ENCODE data around the gene RFTN1. TPM values are rescaled to one million over a fixed set of nuclear protein-coding genes. Genes with fewer than 3 reads are reported as not detected.

The RFTN1 gene
- total and polyA plus RNA-seq, 4 donors: 4.4 to 20.4 (median 11.9) TPM

- TF ChIP-seq, protein P1, sequence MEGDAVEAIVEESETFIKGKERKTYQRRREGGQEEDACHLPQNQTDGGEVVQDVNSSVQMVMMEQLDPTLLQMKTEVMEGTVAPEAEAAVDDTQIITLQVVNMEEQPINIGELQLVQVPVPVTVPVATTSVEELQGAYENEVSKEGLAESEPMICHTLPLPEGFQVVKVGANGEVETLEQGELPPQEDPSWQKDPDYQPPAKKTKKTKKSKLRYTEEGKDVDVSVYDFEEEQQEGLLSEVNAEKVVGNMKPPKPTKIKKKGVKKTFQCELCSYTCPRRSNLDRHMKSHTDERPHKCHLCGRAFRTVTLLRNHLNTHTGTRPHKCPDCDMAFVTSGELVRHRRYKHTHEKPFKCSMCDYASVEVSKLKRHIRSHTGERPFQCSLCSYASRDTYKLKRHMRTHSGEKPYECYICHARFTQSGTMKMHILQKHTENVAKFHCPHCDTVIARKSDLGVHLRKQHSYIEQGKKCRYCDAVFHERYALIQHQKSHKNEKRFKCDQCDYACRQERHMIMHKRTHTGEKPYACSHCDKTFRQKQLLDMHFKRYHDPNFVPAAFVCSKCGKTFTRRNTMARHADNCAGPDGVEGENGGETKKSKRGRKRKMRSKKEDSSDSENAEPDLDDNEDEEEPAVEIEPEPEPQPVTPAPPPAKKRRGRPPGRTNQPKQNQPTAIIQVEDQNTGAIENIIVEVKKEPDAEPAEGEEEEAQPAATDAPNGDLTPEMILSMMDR (IDR thresholded peaks at IDR 0.05; ENCODE audit: low read depth, low read length, missing input control): no peak
- TF ChIP-seq YY1 (IDR thresholded peaks at IDR 0.05) (no peak), JUND (IDR thresholded peaks at IDR 0.05) (no peak), RXRA (IDR thresholded peaks at IDR 0.05) (no peak)
Observed at GRCh38 chr3:16309558-16309957, 203.9 kb downstream of the RFTN1 start (continued).

DNA sequence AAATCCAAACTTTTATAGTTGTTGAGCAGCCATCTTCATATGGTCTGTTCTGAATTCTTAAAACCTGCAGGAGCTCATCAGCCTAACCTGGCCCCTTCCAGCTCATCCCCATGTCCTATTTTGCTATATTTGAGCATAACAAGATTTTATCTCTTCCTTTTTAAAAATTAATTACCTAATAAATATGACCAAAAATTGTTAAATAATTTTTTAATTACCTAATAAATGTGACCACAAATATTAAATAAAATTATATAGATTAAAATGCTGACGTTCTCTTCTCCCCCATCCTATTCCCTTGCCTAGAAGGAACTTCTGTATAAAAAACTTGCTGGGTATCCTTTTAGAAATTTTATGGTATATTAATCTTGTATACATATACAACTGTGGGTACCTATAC lies 204.8 kb downstream of the RFTN1 start:
- Histone ChIP-seq H3K4me3 (ENCODE audit: low read depth in 1 of 3, low read length in 3 of 3) (no peak overlapping the region), H3K27me3 (ENCODE audit: control insufficient read depth in 4 of 4, insufficient read depth in 4 of 4, low read length in 3 of 4) (no peaks in the 10 kb centered on the region), H3K4me1 (ENCODE audit: control insufficient read depth in 4 of 4, insufficient read depth in 4 of 4, low read length in 3 of 4) (peaks cover 4 to 36% (median 14%) of the 10 kb centered on the region in 4 donors), H3K36me3 (ENCODE audit: control insufficient read depth in 4 of 4, insufficient read depth in 3 of 4, low read depth in 1 of 4, low read length in 3 of 4) (peaks cover 0 to 8% (median 4%) of the 10 kb centered on the region in 4 donors), H3K9ac (ENCODE audit: low read depth in 1 of 2, low read length in 2 of 2) (no peak overlapping the region), H3K27ac (ENCODE audit: low read depth in 1 of 2, low read length in 2 of 2) (no peak overlapping the region), H3K9me3 (ENCODE audit: control insufficient read depth in 4 of 4, low read length in 3 of 4) (no peaks in the 10 kb centered on the region)
- DNase-seq (ENCODE audit: low spot score): no peak
- TF ChIP-seq, protein P2, sequence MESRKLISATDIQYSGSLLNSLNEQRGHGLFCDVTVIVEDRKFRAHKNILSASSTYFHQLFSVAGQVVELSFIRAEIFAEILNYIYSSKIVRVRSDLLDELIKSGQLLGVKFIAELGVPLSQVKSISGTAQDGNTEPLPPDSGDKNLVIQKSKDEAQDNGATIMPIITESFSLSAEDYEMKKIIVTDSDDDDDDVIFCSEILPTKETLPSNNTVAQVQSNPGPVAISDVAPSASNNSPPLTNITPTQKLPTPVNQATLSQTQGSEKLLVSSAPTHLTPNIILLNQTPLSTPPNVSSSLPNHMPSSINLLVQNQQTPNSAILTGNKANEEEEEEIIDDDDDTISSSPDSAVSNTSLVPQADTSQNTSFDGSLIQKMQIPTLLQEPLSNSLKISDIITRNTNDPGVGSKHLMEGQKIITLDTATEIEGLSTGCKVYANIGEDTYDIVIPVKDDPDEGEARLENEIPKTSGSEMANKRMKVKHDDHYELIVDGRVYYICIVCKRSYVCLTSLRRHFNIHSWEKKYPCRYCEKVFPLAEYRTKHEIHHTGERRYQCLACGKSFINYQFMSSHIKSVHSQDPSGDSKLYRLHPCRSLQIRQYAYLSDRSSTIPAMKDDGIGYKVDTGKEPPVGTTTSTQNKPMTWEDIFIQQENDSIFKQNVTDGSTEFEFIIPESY (IDR thresholded peaks at IDR 0.05): no peak
- no peak for TF ChIP-seq FOXA2 (IDR thresholded peaks at IDR 0.05)
- TF ChIP-seq, protein P3, sequence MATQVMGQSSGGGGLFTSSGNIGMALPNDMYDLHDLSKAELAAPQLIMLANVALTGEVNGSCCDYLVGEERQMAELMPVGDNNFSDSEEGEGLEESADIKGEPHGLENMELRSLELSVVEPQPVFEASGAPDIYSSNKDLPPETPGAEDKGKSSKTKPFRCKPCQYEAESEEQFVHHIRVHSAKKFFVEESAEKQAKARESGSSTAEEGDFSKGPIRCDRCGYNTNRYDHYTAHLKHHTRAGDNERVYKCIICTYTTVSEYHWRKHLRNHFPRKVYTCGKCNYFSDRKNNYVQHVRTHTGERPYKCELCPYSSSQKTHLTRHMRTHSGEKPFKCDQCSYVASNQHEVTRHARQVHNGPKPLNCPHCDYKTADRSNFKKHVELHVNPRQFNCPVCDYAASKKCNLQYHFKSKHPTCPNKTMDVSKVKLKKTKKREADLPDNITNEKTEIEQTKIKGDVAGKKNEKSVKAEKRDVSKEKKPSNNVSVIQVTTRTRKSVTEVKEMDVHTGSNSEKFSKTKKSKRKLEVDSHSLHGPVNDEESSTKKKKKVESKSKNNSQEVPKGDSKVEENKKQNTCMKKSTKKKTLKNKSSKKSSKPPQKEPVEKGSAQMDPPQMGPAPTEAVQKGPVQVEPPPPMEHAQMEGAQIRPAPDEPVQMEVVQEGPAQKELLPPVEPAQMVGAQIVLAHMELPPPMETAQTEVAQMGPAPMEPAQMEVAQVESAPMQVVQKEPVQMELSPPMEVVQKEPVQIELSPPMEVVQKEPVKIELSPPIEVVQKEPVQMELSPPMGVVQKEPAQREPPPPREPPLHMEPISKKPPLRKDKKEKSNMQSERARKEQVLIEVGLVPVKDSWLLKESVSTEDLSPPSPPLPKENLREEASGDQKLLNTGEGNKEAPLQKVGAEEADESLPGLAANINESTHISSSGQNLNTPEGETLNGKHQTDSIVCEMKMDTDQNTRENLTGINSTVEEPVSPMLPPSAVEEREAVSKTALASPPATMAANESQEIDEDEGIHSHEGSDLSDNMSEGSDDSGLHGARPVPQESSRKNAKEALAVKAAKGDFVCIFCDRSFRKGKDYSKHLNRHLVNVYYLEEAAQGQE (IDR thresholded peaks at IDR 0.05): no peak
- TF ChIP-seq, protein P4, sequence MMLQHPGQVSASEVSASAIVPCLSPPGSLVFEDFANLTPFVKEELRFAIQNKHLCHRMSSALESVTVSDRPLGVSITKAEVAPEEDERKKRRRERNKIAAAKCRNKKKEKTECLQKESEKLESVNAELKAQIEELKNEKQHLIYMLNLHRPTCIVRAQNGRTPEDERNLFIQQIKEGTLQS (IDR thresholded peaks at IDR 0.05): no peak
- TF ChIP-seq HNF4G (IDR thresholded peaks at IDR 0.05): no peak
- TF ChIP-seq RAD21 (IDR thresholded peaks at IDR 0.05): no peak
- TF ChIP-seq FOXA1 (IDR thresholded peaks at IDR 0.05): no peak
- no peak for TF ChIP-seq NR2F2 (IDR thresholded peaks at IDR 0.05)
- no peak for TF ChIP-seq RXRA (IDR thresholded peaks at IDR 0.05)
- TF ChIP-seq, protein P5, sequence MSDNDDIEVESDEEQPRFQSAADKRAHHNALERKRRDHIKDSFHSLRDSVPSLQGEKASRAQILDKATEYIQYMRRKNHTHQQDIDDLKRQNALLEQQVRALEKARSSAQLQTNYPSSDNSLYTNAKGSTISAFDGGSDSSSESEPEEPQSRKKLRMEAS (IDR thresholded peaks at IDR 0.05): no peak
- WGBS: 98% methylated on average over 1 of the region's 1 CpG

Data from liver (tissue), 9 donors.